Mesenchymal stem cell (in vitro differentiated cells and primary cell): ENCODE measurements around the gene BICC1.

Experiments
- DNase-seq: peaks from one replicate; pipeline ENCODE4 v3.0.0-alpha.2; 2013
- H2AFZ ChIP-seq: one replicate; pipeline ENCODE4 v1.6.1; 2013; ENCODE audit warnings: low read depth, mild to moderate bottlenecking, control low read depth, inconsistent platforms, low read length, moderate library complexity
- H2AK5ac ChIP-seq: 2 replicates; pipeline ENCODE4 v1.6.1; 2013; ENCODE audit warnings: low read length, moderate library complexity, mild to moderate bottlenecking, inconsistent platforms; ENCODE audit not compliant: severe bottlenecking
- H2BK120ac ChIP-seq: one replicate; pipeline ENCODE4 v1.6.1; 2013; ENCODE audit warnings: low read depth, mild to moderate bottlenecking, inconsistent platforms, low read length, moderate library complexity
- H2BK12ac ChIP-seq, 2 experiments: one replicate each; pipeline ENCODE4 v1.6.1; 2013; ENCODE audit warnings: inconsistent platforms in 2 of 2, low read length in 2 of 2, mild to moderate bottlenecking in 2 of 2, moderate library complexity in 2 of 2, control low read depth in 1 of 2
- H2BK15ac ChIP-seq: one replicate; pipeline ENCODE4 v1.6.1; 2013; ENCODE audit warnings: mild to moderate bottlenecking, low read depth, inconsistent platforms; ENCODE audit not compliant: poor library complexity, severe bottlenecking
- H2BK5ac ChIP-seq: 2 replicates; pipeline ENCODE4 v1.6.1; 2013; ENCODE audit warnings: low read depth, mild to moderate bottlenecking, low read length, control low read depth, inconsistent platforms; ENCODE audit not compliant: poor library complexity, severe bottlenecking
- H3K14ac ChIP-seq, 2 experiments: one replicate each; pipeline ENCODE4 v1.6.1; 2013; ENCODE audit warnings: inconsistent platforms in 2 of 2, low read length in 2 of 2, control low read depth in 1 of 2, mild to moderate bottlenecking in 1 of 2, moderate library complexity in 1 of 2
- H3K18ac ChIP-seq, 2 experiments: one replicate each; pipeline ENCODE4 v1.6.1; 2013; ENCODE audit warnings: inconsistent platforms in 2 of 2, low read length in 2 of 2, control low read depth in 1 of 2, low read depth in 1 of 2, mild to moderate bottlenecking in 1 of 2
- H3K23ac ChIP-seq, 2 experiments: one replicate each; pipeline ENCODE4 v1.6.1; 2013; ENCODE audit warnings: inconsistent platforms in 2 of 2, low read length in 2 of 2, mild to moderate bottlenecking in 2 of 2, moderate library complexity in 2 of 2, control low read depth in 1 of 2
- H3K27ac ChIP-seq: 2 replicates; pipeline ENCODE4 v1.5.1; 2013; ENCODE audit warnings: mild to moderate bottlenecking, moderate library complexity, low read length, control low read depth, inconsistent platforms; ENCODE audit not compliant: poor library complexity, severe bottlenecking
- H3K27me3 ChIP-seq, 2 experiments: 2 replicates each; pipeline versions ENCODE4 v1.6.1 to v1.7.0; 2013; ENCODE audit warnings: low read length in 2 of 2, mild to moderate bottlenecking in 2 of 2, moderate library complexity in 2 of 2, control low read depth in 1 of 2, inconsistent platforms in 1 of 2; ENCODE audit not compliant: control insufficient read depth in 1 of 2, insufficient read depth in 1 of 2
- H3K36me3 ChIP-seq, 2 experiments: 2 replicates each; pipeline versions ENCODE4 v1.6.1 to v1.7.0; 2013; ENCODE audit warnings: low read length in 2 of 2, control low read depth in 1 of 2, inconsistent platforms in 1 of 2, low read depth in 1 of 2, mild to moderate bottlenecking in 1 of 2; ENCODE audit not compliant: insufficient read depth in 2 of 2, control insufficient read depth in 1 of 2
- H3K4ac ChIP-seq, 2 experiments: one replicate each; pipeline ENCODE4 v1.6.1; 2013; ENCODE audit warnings: inconsistent platforms in 2 of 2, low read length in 2 of 2, mild to moderate bottlenecking in 2 of 2, moderate library complexity in 2 of 2, control low read depth in 1 of 2, low read depth in 1 of 2
- H3K4me1 ChIP-seq: 2 replicates; pipeline ENCODE4 v1.6.1; 2013; ENCODE audit warnings: low read depth, low read length, control low read depth; ENCODE audit not compliant: control insufficient read depth, insufficient read depth
- H3K4me2 ChIP-seq: 2 replicates; pipeline ENCODE4 v1.6.1; 2013; ENCODE audit warnings: low read length, mild to moderate bottlenecking, inconsistent platforms; ENCODE audit not compliant: poor library complexity, severe bottlenecking
- H3K4me3 ChIP-seq, 2 experiments: 2 replicates each; pipeline versions ENCODE4 v1.5.1 to v1.7.0; 2013; ENCODE audit warnings: low read length in 2 of 2, mild to moderate bottlenecking in 2 of 2, control low read depth in 1 of 2, low read depth in 1 of 2; ENCODE audit not compliant: insufficient read depth in 1 of 2
- H3K79me1 ChIP-seq: replicated peaks from 2 replicates; pipeline ENCODE4 v1.6.1; 2013; ENCODE audit warnings: mild to moderate bottlenecking, control low read depth, low read length, inconsistent platforms; ENCODE audit not compliant: poor library complexity, severe bottlenecking
- H3K9ac ChIP-seq: 2 replicates; pipeline ENCODE4 v1.7.0; 2013; ENCODE audit warnings: mild to moderate bottlenecking, low read length, moderate library complexity
- H3K9me3 ChIP-seq: 2 replicates; pipeline ENCODE4 v1.7.0; 2013; ENCODE audit warnings: mild to moderate bottlenecking, low read length; ENCODE audit not compliant: control insufficient read depth
- H4K8ac ChIP-seq: one replicate; pipeline ENCODE4 v1.6.1; 2013; ENCODE audit warnings: inconsistent platforms, mild to moderate bottlenecking, low read length, moderate library complexity
- H4K91ac ChIP-seq: one replicate; pipeline ENCODE4 v1.6.1; 2013; ENCODE audit warnings: mild to moderate bottlenecking, low read length, inconsistent platforms
- WGBS: methylation state at CpG from one replicate; pipeline ENCODE4 v1.1.7; 2013; ENCODE audit warnings: mixed read lengths; 5-methylcytosine and 5-hydroxymethylcytosine counted together

BICC1 gene

DNA sequence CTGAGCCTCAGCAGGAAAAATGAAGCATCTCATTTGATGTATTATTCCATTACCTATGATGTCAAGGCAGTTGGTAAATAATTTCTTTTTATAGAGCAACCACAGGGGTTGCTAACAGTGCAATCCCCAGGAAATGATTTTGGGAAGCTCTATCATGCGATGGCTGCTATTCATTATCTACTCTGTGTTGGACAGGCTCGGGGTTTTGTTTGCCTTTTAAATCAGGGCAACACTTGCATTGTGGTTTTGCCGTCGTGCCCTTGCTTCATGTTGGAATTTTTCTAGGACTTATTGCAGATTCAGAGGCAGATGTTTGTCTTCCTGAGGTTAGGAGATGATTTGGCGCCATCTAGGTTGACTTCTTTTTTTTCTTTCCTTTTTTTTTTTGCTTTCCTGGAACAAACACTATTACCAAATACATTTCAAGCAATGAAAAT lies 128.4 kb downstream of the BICC1 start:
- Histone ChIP-seq H2BK5ac (no peak overlapping the region), H3K79me1 (no peaks in the 10 kb centered on the region), H3K18ac (no peak overlapping the region), H2AK5ac (no peak overlapping the region), H3K9me3 (no peaks in the 10 kb centered on the region), H4K91ac (no peak overlapping the region), H3K4me1 (peaks cover 8% of the 10 kb centered on the region), H3K27ac (peak overlapping the region; percentile 76), H3K4me3 (no peak overlapping the region), H2BK12ac (no peak overlapping the region), H2BK15ac (no peak overlapping the region), H3K4ac (no peak overlapping the region), H2AFZ (no peak overlapping the region), H3K36me3 (peaks cover 0 to under 1% of the 10 kb centered on the region in 2 experiments), H4K8ac (no peak overlapping the region), H3K4me2 (no peak overlapping the region), H3K9ac (peak overlapping the region; percentile 86), H2BK120ac (no peak overlapping the region), H3K14ac (no peak overlapping the region), H3K27me3 (no peaks in the 10 kb centered on the region), H3K23ac (no peak overlapping the region)
- DNase-seq = peak; percentile 86
- 27% methylated on average over 4 of the region's 5 CpGs for WGBS

DNA sequence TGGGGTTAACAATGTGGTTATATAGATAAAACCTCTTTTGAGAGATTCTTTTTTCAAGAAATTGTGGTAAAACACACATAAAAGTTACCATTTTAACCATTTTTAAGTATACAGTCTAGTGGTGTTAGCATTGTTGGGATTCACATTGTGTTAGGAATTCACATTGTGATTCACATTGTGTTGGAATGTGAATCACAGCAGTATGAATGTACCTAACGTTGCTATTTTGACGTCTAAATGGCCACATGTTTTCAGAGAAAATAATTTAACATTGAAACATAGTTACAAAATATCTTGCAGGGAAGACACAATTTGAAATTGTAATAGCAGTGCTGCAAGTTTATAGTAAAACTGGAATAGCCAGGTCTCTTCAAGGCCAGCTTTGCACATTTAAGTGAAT lies 129.0 kb downstream of the BICC1 start:
- Histone ChIP-seq H3K27ac (peak overlapping the region; percentile 73), H3K36me3 (no peaks in the 10 kb centered on the region), H3K27me3 (no peaks in the 10 kb centered on the region), H3K4me1 (peaks cover 8% of the 10 kb centered on the region), H3K23ac (no peak overlapping the region), H2BK12ac (no peak overlapping the region), H3K18ac (no peak overlapping the region), H4K91ac (no peak overlapping the region), H3K4me3 (no peak overlapping the region), H2AFZ (no peak overlapping the region), H3K9me3 (no peaks in the 10 kb centered on the region), H2BK120ac (no peak overlapping the region), H2BK5ac (no peak overlapping the region), H3K14ac (no peak overlapping the region), H3K4ac (no peak overlapping the region), H2BK15ac (no peak overlapping the region), H3K9ac (peak overlapping the region; percentile 86), H2AK5ac (no peak overlapping the region), H3K4me2 (no peak overlapping the region), H3K79me1 (no peaks in the 10 kb centered on the region), H4K8ac (no peak overlapping the region)
- peak; percentile 10 for DNase-seq
- WGBS = no CpG with 5 or more reads among the region's 2 CpGs

DNA sequence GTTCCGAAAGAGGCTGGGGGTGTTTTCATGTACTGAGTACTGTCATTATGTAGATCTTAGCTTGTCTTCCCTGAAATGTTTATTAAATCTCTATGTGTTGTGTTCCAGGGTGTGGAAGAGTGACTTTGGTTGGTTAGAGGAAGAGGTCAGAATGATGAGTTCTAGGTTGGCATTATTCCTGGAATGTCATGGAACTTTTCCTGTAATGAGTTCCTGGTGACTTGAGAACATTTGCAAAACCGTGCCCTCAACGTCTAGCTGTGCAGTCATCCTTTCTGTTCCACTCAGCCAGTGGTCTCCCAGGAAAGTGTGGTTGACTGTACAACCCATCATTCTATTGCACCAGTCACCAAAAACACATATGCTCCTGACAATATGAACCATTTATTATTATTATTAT lies 129.6 kb downstream of the BICC1 start:
- Histone ChIP-seq H2BK15ac (no peak overlapping the region), H4K91ac (no peak overlapping the region), H3K27me3 (no peaks in the 10 kb centered on the region), H3K4me1 (peaks cover 8% of the 10 kb centered on the region), H3K36me3 (no peaks in the 10 kb centered on the region), H2BK120ac (no peak overlapping the region), H3K4me2 (no peak overlapping the region), H3K27ac (peak overlapping the region; percentile 73), H2AFZ (no peak overlapping the region), H2AK5ac (no peak overlapping the region), H3K18ac (no peak overlapping the region), H3K23ac (no peak overlapping the region), H3K79me1 (no peaks in the 10 kb centered on the region), H3K4ac (no peak overlapping the region), H3K4me3 (no peak overlapping the region), H2BK5ac (no peak overlapping the region), H4K8ac (no peak overlapping the region), H3K9me3 (no peaks in the 10 kb centered on the region), H3K14ac (no peak overlapping the region), H2BK12ac (no peak overlapping the region), H3K9ac (peak overlapping the region; percentile 86)
- 86% methylated on average over 3 of the region's 3 CpGs for WGBS
- no peak for DNase-seq

DNA sequence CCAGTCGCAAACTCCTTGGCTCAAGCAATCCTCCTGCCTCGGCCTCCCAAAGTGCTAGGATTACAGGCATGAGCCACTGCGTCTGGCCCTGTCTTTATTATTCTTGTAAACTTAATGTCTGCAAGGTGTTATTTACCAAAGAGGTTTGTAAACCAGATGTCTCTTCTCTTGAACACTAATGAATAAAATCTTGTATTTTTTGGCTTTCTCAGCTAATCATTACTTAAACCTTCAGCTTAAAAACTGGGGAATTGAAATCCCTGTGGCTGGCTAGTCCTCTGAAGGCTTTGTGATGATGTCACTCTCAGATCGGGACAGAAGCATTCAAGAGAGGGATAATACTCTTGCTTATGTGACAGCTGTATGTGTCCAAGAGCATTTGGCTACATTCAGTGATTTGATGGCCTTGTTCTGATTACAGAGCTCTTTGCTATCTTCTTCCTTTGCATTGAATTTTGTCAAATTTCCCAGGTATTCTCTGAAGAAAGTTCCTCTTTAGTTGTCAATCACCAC lies 130.3 kb downstream of the BICC1 start:
- Histone ChIP-seq H3K9ac (peak overlapping the region; percentile 86), H3K27ac (peak overlapping the region; percentile 73), H3K36me3 (no peaks in the 10 kb centered on the region), H3K18ac (no peak overlapping the region), H3K79me1 (peaks cover under 1% of the 10 kb centered on the region), H2BK15ac (no peak overlapping the region), H2AK5ac (no peak overlapping the region), H3K4me2 (no peak overlapping the region), H2BK12ac (no peak overlapping the region), H4K91ac (no peak overlapping the region), H3K4ac (no peak overlapping the region), H4K8ac (no peak overlapping the region), H2BK120ac (no peak overlapping the region), H3K4me1 (peaks cover 8% of the 10 kb centered on the region), H3K27me3 (no peaks in the 10 kb centered on the region), H3K23ac (no peak overlapping the region), H2AFZ (no peak overlapping the region), H3K9me3 (no peaks in the 10 kb centered on the region), H2BK5ac (no peak overlapping the region), H3K14ac (no peak overlapping the region), H3K4me3 (no peak overlapping the region)
- 66% methylated on average over 3 of the region's 4 CpGs for WGBS
- no peak for DNase-seq
